ENCODE results near the gene CABLES2. TPM values are rescaled to one million over a fixed set of nuclear protein-coding genes. Genes with fewer than 3 reads are reported as not detected.

Gene CABLES2
- total and polyA plus RNA-seq, 2 of the 4 experiments (the other 2 are of a cell fraction), result 1.4 to 5.1 TPM

- H3K18ac ChIP-seq (ENCODE audit: low read depth, low read length), result no peak overlapping the region
- H2AK5ac ChIP-seq (ENCODE audit: low read depth, low read length), result no peak overlapping the region
- 22% methylated on average over 11 of the region's 30 CpGs; no CpG with 5 or more reads in 1 of the 2 experiments for WGBS, 2 experiments (ENCODE audit: extremely low coverage in 2 of 2, insufficient read length in 1 of 2)
- no peak overlapping the region for H3K4ac ChIP-seq (ENCODE audit: low read depth, low read length)
- H3K9ac ChIP-seq (ENCODE audit: low read depth, low read length), result no peak overlapping the region
- no peak overlapping the region for H4K5ac ChIP-seq (ENCODE audit: low read depth, low read length)
- in situ Hi-C loops (cut with MboI; ENCODE audit: low sequenced_read_pairs) (no loop called here), intact Hi-C loops (cut with micrococcal nuclease) (loop anchor here (1.0 kb wide), 2 partner anchors 86 to 207 kb away; no protein-coding TSS in a partner anchor), dilution Hi-C loops (cut with HindIII; ENCODE audit: low sequenced_read_pairs, unreplicated experiment) (no loop called here)
- no peaks in the 10 kb centered on the region for H3K36me3 ChIP-seq (ENCODE audit: control insufficient read depth, insufficient read depth, low read length)
- no peak overlapping the region for H3K14ac ChIP-seq (replicated peaks; ENCODE audit: low read depth, low read length)
- H3K27ac ChIP-seq (ENCODE audit: insufficient read depth, low read length), result no peak overlapping the region
- BruUV-seq (replicated peaks), result no TSS peak
- H4K91ac ChIP-seq (ENCODE audit: insufficient read depth, low read depth, low read length), result no peak overlapping the region
- H2AFZ ChIP-seq (replicated peaks; ENCODE audit: low read length, poor library complexity), result peak overlapping the region; percentile 74
- no peaks in the 10 kb centered on the region for H3K9me3 ChIP-seq (ENCODE audit: control insufficient read depth, insufficient read depth, low read length)
- ChIA-PET POLR2A (ENCODE audit: unreplicated experiment) (interaction anchor here (0.6 kb wide), 1 partner anchor 24 kb away, joined by 4 read pairs; no protein-coding TSS in a partner anchor), CTCF (no interaction called here)
- H3K56ac ChIP-seq (ENCODE audit: extremely low read depth, insufficient read depth, low read length), result no peak overlapping the region
- no peaks in the 10 kb centered on the region; the same call in 1 of the 2 replicates for H4K20me1 ChIP-seq (ENCODE audit: insufficient read depth, low read length)
- H3K4me1 ChIP-seq (ENCODE audit: control insufficient read depth, insufficient read depth, low read length), result peaks cover 6% of the 10 kb centered on the region; the same call in 1 of the 2 replicates
- no peak overlapping the region for H2BK15ac ChIP-seq (ENCODE audit: low read depth, low read length)
- no peak overlapping the region for H2BK20ac ChIP-seq (ENCODE audit: low read depth, low read length)
- no peak overlapping the region for H2BK5ac ChIP-seq (ENCODE audit: low read depth, low read length, poor library complexity, severe bottlenecking)
- no peak overlapping the region for H4K8ac ChIP-seq (ENCODE audit: low read depth in 2 of 2, low read length in 2 of 2)
- no peak overlapping the region for H2BK120ac ChIP-seq (ENCODE audit: low read depth, low read length)
- H3K79me1 ChIP-seq (ENCODE audit: low read depth in 1 of 2, low read length in 2 of 2), result peaks cover 4 to 14% of the 10 kb centered on the region in 2 experiments; a peak in 1 of 4 replicates
- H3K23ac ChIP-seq (ENCODE audit: low read depth, low read length), result no peak overlapping the region
- no peak overlapping the region for H3K4me3 ChIP-seq (ENCODE audit: insufficient read depth, low read depth, low read length)
- H3K9me1 ChIP-seq (ENCODE audit: insufficient read depth, low read length), result no peaks in the 10 kb centered on the region
- H3K27me3 ChIP-seq (ENCODE audit: control insufficient read depth, insufficient read depth, low read length), result peaks cover 8% of the 10 kb centered on the region; the same call in 1 of the 2 replicates
- no peak for ATAC-seq (ENCODE audit: low read depth)
- no peak overlapping the region for H2AK9ac ChIP-seq (replicated peaks; ENCODE audit: low read depth, low read length, poor library complexity)
- no peak for DNase-seq
- H3K4me2 ChIP-seq (ENCODE audit: low read depth, low read length), result no peak overlapping the region
- TF ChIP-seq NFE2L2 (IDR thresholded peaks at IDR 0.05; ENCODE audit: low read depth, low read length) (no peak), CHD1 (IDR thresholded peaks at IDR 0.05; ENCODE audit: low read depth, low read length) (no peak), RFX5 (IDR thresholded peaks at IDR 0.05; ENCODE audit: low read depth, low read length) (no peak), SMC3 (IDR thresholded peaks at IDR 0.05; ENCODE audit: low read depth, low read length) (peak; percentile 29; the same call in 1 of the 2 replicates), FOS (IDR thresholded peaks at IDR 0.05; ENCODE audit: low read depth, low read length) (no peak), POLR2A (IDR thresholded peaks at IDR 0.05; ENCODE audit: low read depth, low read length) (no peak), MXI1 (IDR thresholded peaks at IDR 0.05; ENCODE audit: borderline replicate concordance, low read depth, low read length) (no peak), ELK1 (IDR thresholded peaks at IDR 0.05; ENCODE audit: borderline replicate concordance, low read depth, low read length) (no peak), RAD21 (IDR thresholded peaks at IDR 0.05; ENCODE audit: low read length) (peak; percentile 51), MAFK (IDR thresholded peaks at IDR 0.05; ENCODE audit: low read depth, low read length) (no peak), MAZ (IDR thresholded peaks at IDR 0.05; ENCODE audit: borderline replicate concordance, low read depth, low read length) (peak; percentile 42; the same call in 1 of the 2 replicates), CEBPB (IDR thresholded peaks at IDR 0.05; ENCODE audit: low read depth, low read length) (no peak), RCOR1 (IDR thresholded peaks at IDR 0.05; ENCODE audit: insufficient replicate concordance, low read length) (no peak)
- TF ChIP-seq, protein P1, sequence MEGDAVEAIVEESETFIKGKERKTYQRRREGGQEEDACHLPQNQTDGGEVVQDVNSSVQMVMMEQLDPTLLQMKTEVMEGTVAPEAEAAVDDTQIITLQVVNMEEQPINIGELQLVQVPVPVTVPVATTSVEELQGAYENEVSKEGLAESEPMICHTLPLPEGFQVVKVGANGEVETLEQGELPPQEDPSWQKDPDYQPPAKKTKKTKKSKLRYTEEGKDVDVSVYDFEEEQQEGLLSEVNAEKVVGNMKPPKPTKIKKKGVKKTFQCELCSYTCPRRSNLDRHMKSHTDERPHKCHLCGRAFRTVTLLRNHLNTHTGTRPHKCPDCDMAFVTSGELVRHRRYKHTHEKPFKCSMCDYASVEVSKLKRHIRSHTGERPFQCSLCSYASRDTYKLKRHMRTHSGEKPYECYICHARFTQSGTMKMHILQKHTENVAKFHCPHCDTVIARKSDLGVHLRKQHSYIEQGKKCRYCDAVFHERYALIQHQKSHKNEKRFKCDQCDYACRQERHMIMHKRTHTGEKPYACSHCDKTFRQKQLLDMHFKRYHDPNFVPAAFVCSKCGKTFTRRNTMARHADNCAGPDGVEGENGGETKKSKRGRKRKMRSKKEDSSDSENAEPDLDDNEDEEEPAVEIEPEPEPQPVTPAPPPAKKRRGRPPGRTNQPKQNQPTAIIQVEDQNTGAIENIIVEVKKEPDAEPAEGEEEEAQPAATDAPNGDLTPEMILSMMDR (conservative IDR thresholded peaks at IDR 0.05; ENCODE audit: low read depth, low read length), result peak; percentile 52
Measured at GRCh38 chr20:62409931-62410745, 3.1 kb upstream of the CABLES2 start.

Data from IMR-90 (cell line).